WTC11 (cell line): ENCODE measurements around the gene FBRS. TPM values are rescaled to one million over a fixed set of nuclear protein-coding genes. Genes with fewer than 3 reads are reported as not detected.

ENCODE experiments used
- ATAC-seq: fragments of 200-7000 bp; cut with Tn5 transposase; 2 replicates; pipeline ENCODE4 v1.10.0; 2021; ENCODE audit warnings: mild to moderate bottlenecking, moderate library complexity
- CTCF ChIA-PET: fragments of 300-600 bp; sonication (Branson Sonifier 250); formaldehyde crosslinking; loops from one replicate; lab custom pipeline; 2021; ENCODE audit warnings: antibody characterized with exemption; lab: Charles Lee
- POLR2A ChIA-PET: fragments of 350-600 bp; sonication (Branson Sonifier 250); formaldehyde crosslinking; loops from one replicate; lab custom pipeline; 2021; ENCODE audit warnings: antibody characterized with exemption; lab: Charles Lee
- DNase-seq: peaks from one replicate; pipeline ENCODE4 v3.0.0; 2021; ENCODE audit warnings: low spot score
- H3K27ac Mint-ChIP-seq: 2 replicates; pipeline ENCODE4 v1.8.0; 2021; ENCODE audit warnings: mixed read lengths
- H3K27me3 Mint-ChIP-seq: 2 replicates; pipeline ENCODE4 v1.8.0; 2021; ENCODE audit warnings: low read depth, mild to moderate bottlenecking, moderate library complexity, mixed read lengths
- H3K36me3 Mint-ChIP-seq: 2 replicates; pipeline ENCODE4 v1.8.0; 2021; ENCODE audit warnings: mixed read lengths
- H3K4me1 Mint-ChIP-seq: 2 replicates; pipeline ENCODE4 v1.8.0; 2022; ENCODE audit warnings: mixed read lengths
- H3K4me3 Mint-ChIP-seq: 2 replicates; pipeline ENCODE4 v1.8.0; 2021; ENCODE audit warnings: mild to moderate bottlenecking, moderate library complexity, mixed read lengths
- H3K9me3 Mint-ChIP-seq: 2 replicates; pipeline ENCODE4 v1.8.0; 2021; ENCODE audit warnings: mixed read lengths
- CTCF ChIP-seq: fragments of 200-600 bp; IDR thresholded peaks from 2 replicates; pipeline ENCODE4 v1.8.0; 2022; ENCODE audit warnings: antibody characterized with exemption
- E2F5 ChIP-seq: sonication (generic); formaldehyde crosslinking; IDR thresholded peaks from 2 replicates; pipeline ENCODE4 v1.8.1; 2022; ENCODE audit warnings: mild to moderate bottlenecking, moderate library complexity, missing genetic modification reagents
- EMX1 ChIP-seq: fragments of 250-450 bp; sonication (Bioruptor Pico); IDR thresholded peaks from 2 replicates; pipeline ENCODE4 v1.8.0; 2021; ENCODE audit warnings: mild to moderate bottlenecking
- ESRRA ChIP-seq: sonication (generic); formaldehyde crosslinking; IDR thresholded peaks from 2 replicates; pipeline ENCODE4 v1.8.1; 2022; ENCODE audit warnings: mild to moderate bottlenecking, missing genetic modification reagents, borderline replicate concordance
- FOXK1 ChIP-seq: sonication (generic); formaldehyde crosslinking; IDR thresholded peaks from 2 replicates; pipeline ENCODE4 v1.8.0; 2022; ENCODE audit warnings: mild to moderate bottlenecking, moderate library complexity, missing genetic modification reagents
- GTF2I ChIP-seq: fragments of 250-450 bp; sonication (Bioruptor Pico); conservative IDR thresholded peaks from 2 replicates; pipeline ENCODE4 v1.4.0; 2021; ENCODE audit warnings: mild to moderate bottlenecking
- HMGA2 ChIP-seq: fragments of 250-450 bp; sonication (Bioruptor Pico); IDR thresholded peaks from 2 replicates; pipeline ENCODE4 v1.4.0; 2021; ENCODE audit warnings: mild to moderate bottlenecking, moderate library complexity
- JUN ChIP-seq: sonication (generic); formaldehyde crosslinking; IDR thresholded peaks from 2 replicates; pipeline ENCODE4 v1.8.0; 2023; ENCODE audit warnings: mild to moderate bottlenecking, missing genetic modification reagents
- MXD4 ChIP-seq: fragments of 250-450 bp; sonication (Bioruptor Pico); IDR thresholded peaks from 2 replicates; pipeline ENCODE4 v1.8.0; 2021; ENCODE audit warnings: mild to moderate bottlenecking, moderate library complexity, borderline replicate concordance
- NFATC4 ChIP-seq: fragments of 250-450 bp; sonication (Bioruptor Pico); IDR thresholded peaks from 2 replicates; pipeline ENCODE4 v1.9.0; 2021; ENCODE audit warnings: mild to moderate bottlenecking
- NFE2L1 ChIP-seq: sonication (generic); formaldehyde crosslinking; IDR thresholded peaks from 2 replicates; pipeline ENCODE4 v1.8.1; 2023; ENCODE audit warnings: missing genetic modification reagents
- NR2C2 ChIP-seq: sonication (generic); formaldehyde crosslinking; IDR thresholded peaks from 2 replicates; pipeline ENCODE4 v1.8.0; 2022; ENCODE audit warnings: mild to moderate bottlenecking, missing genetic modification reagents
- OVOL2 ChIP-seq: fragments of 250-450 bp; sonication (Bioruptor Pico); IDR thresholded peaks from 2 replicates; pipeline ENCODE4 v1.9.0; 2021; ENCODE audit warnings: mild to moderate bottlenecking, borderline replicate concordance
- TEAD4 ChIP-seq: sonication (generic); formaldehyde crosslinking; IDR thresholded peaks from 2 replicates; pipeline ENCODE4 v1.8.0; 2022; ENCODE audit warnings: mild to moderate bottlenecking, missing genetic modification reagents
- USF1 ChIP-seq: sonication (generic); formaldehyde crosslinking; IDR thresholded peaks from 2 replicates; pipeline ENCODE4 v1.8.0; 2022; ENCODE audit warnings: mild to moderate bottlenecking, missing genetic modification reagents
- ZBTB21 ChIP-seq: sonication (generic); formaldehyde crosslinking; IDR thresholded peaks from 2 replicates; pipeline ENCODE4 v1.8.1; 2023; ENCODE audit warnings: mild to moderate bottlenecking, missing genetic modification reagents, borderline replicate concordance
- ZNF232 ChIP-seq: sonication (generic); formaldehyde crosslinking; IDR thresholded peaks from 2 replicates; pipeline ENCODE4 v1.8.0; 2022; ENCODE audit warnings: mild to moderate bottlenecking, missing genetic modification reagents
- ZNF416 ChIP-seq: fragments of 250-450 bp; sonication (Bioruptor Pico); IDR thresholded peaks from 2 replicates; pipeline ENCODE4 v1.9.0; 2021; ENCODE audit warnings: mild to moderate bottlenecking, inconsistent platforms
- ZNF425 ChIP-seq: fragments of 250-450 bp; sonication (Bioruptor Pico); conservative IDR thresholded peaks from 2 replicates; pipeline ENCODE4 v1.9.0; 2021; ENCODE audit warnings: mild to moderate bottlenecking
- ZNF512 ChIP-seq: sonication (generic); formaldehyde crosslinking; IDR thresholded peaks from 2 replicates; pipeline ENCODE4 v1.8.1; 2022; ENCODE audit warnings: missing genetic modification reagents, borderline replicate concordance
- ZNF532 ChIP-seq: fragments of 250-450 bp; sonication (Bioruptor Pico); IDR thresholded peaks from 2 replicates; pipeline ENCODE4 v1.9.0; 2021; ENCODE audit warnings: mild to moderate bottlenecking, borderline replicate concordance
- total RNA-seq: library from RNA; stranded (reverse); gene quantifications from 3 replicates; pipeline ENCODE4 v1.2.3, GENCODE V29; 2021

The FBRS gene
- total RNA-seq, 1 experiment from 2014 or later = 23.2 TPM

GRCh38 chr16:30697264-30698138 is 39.3 kb downstream of the FBRS start:
- POLR2A ChIA-PET = interaction anchor here (0.6 to 1.0 kb wide), 3 partner anchors 20 to 873 kb away, joined by 3 to 5 read pairs (median 4); no protein-coding TSS in a partner anchor
- Mint-ChIP-seq H3K27ac (peak overlapping the region; percentile 100), H3K27me3 (peaks cover 57% of the 10 kb centered on the region), H3K36me3 (peaks cover 15% of the 10 kb centered on the region), H3K9me3 (no peaks in the 10 kb centered on the region), H3K4me1 (peaks cover 24% of the 10 kb centered on the region), H3K4me3 (peak overlapping the region; percentile 95)
- CTCF ChIA-PET = interaction anchor here (1.3 to 2.3 kb wide), 3 partner anchors 20 to 47 kb away, joined by 3 to 6 read pairs (median 6); partner anchors contain the start of genes FBRS and PRR14
- ATAC-seq = peak; percentile 88
- 0 out of 2 replicates have a peak, but pooled peaks have one; percentile 11 for TF ChIP-seq EMX1
- TF ChIP-seq OVOL2 = no peak
- TF ChIP-seq, all 79 proteins: peak for 1
- no peak for DNase-seq

- peak; percentile 71 for ATAC-seq
- H3K4me3 Mint-ChIP-seq = peak overlapping the region; percentile 95
- peak overlapping the region; percentile 100 for H3K27ac Mint-ChIP-seq
- ChIA-PET POLR2A (interaction anchor here (0.6 to 1.3 kb wide), 4 partner anchors 20 to 874 kb away, joined by 3 to 5 read pairs (median 4); partner anchors contain the start of gene FBRS), CTCF (interaction anchor here (1.3 to 2.3 kb wide), 2 partner anchors 21 to 48 kb away, joined by 3 to 6 read pairs; partner anchors contain the start of gene PRR14)
- H3K27me3 Mint-ChIP-seq = peaks cover 49% of the 10 kb centered on the region
- no peaks in the 10 kb centered on the region for H3K9me3 Mint-ChIP-seq
- DNase-seq = peak; percentile 99
- peaks cover 20% of the 10 kb centered on the region for H3K36me3 Mint-ChIP-seq
- peaks cover 19% of the 10 kb centered on the region for H3K4me1 Mint-ChIP-seq
- TF ChIP-seq TEAD4 (no peak), ZNF532 (CRISPR knock-in tag) (no peak; the same call in 1 of the 2 replicates), ESRRA (CRISPR knock-in tag) (no peak), CTCF (no peak), ZNF425 (no peak), FOXK1 (CRISPR knock-in tag) (peak; percentile 87), ZNF512 (CRISPR knock-in tag) (no peak), USF1 (CRISPR knock-in tag) (no peak), E2F5 (peak; percentile 61; the same call in 1 of the 2 replicates), NFE2L1 (CRISPR knock-in tag) (no peak), ZBTB21 (CRISPR knock-in tag) (no peak), JUN (CRISPR knock-in tag) (no peak), ZNF416 (CRISPR knock-in tag) (peak; percentile 85; the same call in 1 of the 2 replicates), HMGA2 (CRISPR knock-in tag) (0 out of 2 replicates have a peak, but pooled peaks have one; percentile 20), MXD4 (CRISPR knock-in tag) (no peak), NFATC4 (peak; percentile 23; the same call in 1 of the 2 replicates), GTF2I (CRISPR knock-in tag) (no peak), NR2C2 (CRISPR knock-in tag) (no peak), ZNF232 (no peak)
Observed at GRCh38 chr16:30698139-30698815, 40.0 kb downstream of the FBRS start.
